PFSK-1 (cell line): Measurements from ENCODE around the gene SLC2A10.

Experiments
- FOXP2 ChIP-seq: optimal IDR thresholded peaks from 2 replicates; pipeline ENCODE3; 2011; ENCODE audit warnings: borderline replicate concordance, control low read depth, inconsistent platforms; ENCODE audit not compliant: insufficient read depth; ENCODE audit errors: extremely low read length, extremely low read depth
- POLR2AphosphoS5 ChIP-seq: IDR thresholded peaks from 2 replicates; pipeline ENCODE4 v1.6.1; 2012; ENCODE audit warnings: low read depth, mild to moderate bottlenecking, control low read depth, low read length, moderate library complexity
- SIN3A ChIP-seq: IDR thresholded peaks from 2 replicates; pipeline ENCODE4 v1.6.1; 2012; ENCODE audit warnings: mild to moderate bottlenecking, low read length, moderate library complexity, borderline replicate concordance; ENCODE audit not compliant: insufficient read depth
- TAF1 ChIP-seq: IDR thresholded peaks from 2 replicates; pipeline ENCODE4 v1.6.1; 2012; ENCODE audit warnings: low read length, control low read depth, borderline replicate concordance; ENCODE audit not compliant: insufficient read depth
- TF ChIP-seq, protein P1 (sequence below), 2 experiments: IDR thresholded peaks; 2 replicates each; pipeline versions ENCODE4 v1.6.1 to v1.8.0; 2011 to 2012; ENCODE audit warnings: low read depth in 2 of 2, low read length in 2 of 2, control low read depth in 1 of 2, inconsistent platforms in 1 of 2, mild to moderate bottlenecking in 1 of 2, moderate library complexity in 1 of 2; ENCODE audit not compliant: insufficient read depth in 1 of 2

SLC2A10 gene

DNA sequence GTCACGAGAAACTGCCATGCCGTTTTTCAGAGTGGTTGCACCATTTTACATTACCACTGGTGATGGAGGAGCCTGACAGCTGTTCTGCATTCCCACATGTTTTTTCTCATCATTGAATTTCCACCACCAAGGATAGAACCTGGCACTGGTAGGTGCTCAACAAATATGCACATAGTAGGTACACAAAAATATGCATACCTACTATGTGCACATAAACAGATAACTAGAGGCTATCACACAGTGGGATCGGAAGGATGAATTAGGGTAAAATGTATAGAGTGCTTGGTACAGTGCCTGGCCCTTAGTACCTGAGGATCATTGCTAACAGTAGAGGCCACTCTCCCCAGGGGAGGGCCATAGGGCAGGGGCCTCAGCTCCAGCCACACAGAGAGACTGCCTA is 47.0 kb downstream of the SLC2A10 start:
- TF ChIP-seq FOXP2 (no peak), TAF1 (no peak), SIN3A (no peak), POLR2AphosphoS5 (no peak)
- TF ChIP-seq, protein P1, sequence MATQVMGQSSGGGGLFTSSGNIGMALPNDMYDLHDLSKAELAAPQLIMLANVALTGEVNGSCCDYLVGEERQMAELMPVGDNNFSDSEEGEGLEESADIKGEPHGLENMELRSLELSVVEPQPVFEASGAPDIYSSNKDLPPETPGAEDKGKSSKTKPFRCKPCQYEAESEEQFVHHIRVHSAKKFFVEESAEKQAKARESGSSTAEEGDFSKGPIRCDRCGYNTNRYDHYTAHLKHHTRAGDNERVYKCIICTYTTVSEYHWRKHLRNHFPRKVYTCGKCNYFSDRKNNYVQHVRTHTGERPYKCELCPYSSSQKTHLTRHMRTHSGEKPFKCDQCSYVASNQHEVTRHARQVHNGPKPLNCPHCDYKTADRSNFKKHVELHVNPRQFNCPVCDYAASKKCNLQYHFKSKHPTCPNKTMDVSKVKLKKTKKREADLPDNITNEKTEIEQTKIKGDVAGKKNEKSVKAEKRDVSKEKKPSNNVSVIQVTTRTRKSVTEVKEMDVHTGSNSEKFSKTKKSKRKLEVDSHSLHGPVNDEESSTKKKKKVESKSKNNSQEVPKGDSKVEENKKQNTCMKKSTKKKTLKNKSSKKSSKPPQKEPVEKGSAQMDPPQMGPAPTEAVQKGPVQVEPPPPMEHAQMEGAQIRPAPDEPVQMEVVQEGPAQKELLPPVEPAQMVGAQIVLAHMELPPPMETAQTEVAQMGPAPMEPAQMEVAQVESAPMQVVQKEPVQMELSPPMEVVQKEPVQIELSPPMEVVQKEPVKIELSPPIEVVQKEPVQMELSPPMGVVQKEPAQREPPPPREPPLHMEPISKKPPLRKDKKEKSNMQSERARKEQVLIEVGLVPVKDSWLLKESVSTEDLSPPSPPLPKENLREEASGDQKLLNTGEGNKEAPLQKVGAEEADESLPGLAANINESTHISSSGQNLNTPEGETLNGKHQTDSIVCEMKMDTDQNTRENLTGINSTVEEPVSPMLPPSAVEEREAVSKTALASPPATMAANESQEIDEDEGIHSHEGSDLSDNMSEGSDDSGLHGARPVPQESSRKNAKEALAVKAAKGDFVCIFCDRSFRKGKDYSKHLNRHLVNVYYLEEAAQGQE (IDR thresholded peaks at IDR 0.05; ENCODE audit: insufficient read depth in 1 of 2, low read depth in 2 of 2, low read length in 2 of 2): no peak

DNA sequence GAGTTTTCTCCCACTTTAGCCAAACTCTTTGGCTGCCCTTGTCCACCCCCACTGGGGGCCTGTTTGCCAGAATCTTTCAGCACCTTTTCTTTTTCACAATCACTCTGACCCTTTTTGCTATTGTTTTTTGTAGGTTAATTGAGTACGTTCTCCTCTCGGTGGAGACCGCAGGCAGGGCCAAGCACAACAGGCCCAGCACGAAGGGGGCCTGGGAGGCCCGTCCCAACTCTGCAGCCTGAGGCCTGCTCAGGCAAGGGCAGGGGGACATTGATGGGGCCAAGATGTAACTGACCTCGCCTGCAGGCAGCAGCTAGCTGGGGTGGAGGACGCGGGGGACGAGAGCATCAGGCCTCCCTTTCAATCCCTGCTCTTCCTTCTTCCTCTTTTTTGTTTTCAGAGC is 47.7 kb downstream of the SLC2A10 start:
- TF ChIP-seq FOXP2 (no peak), SIN3A (no peak), POLR2AphosphoS5 (no peak), TAF1 (no peak)
- TF ChIP-seq, protein P1 (IDR thresholded peaks at IDR 0.05; ENCODE audit: insufficient read depth in 1 of 2, low read depth in 2 of 2, low read length in 2 of 2): no peak

DNA sequence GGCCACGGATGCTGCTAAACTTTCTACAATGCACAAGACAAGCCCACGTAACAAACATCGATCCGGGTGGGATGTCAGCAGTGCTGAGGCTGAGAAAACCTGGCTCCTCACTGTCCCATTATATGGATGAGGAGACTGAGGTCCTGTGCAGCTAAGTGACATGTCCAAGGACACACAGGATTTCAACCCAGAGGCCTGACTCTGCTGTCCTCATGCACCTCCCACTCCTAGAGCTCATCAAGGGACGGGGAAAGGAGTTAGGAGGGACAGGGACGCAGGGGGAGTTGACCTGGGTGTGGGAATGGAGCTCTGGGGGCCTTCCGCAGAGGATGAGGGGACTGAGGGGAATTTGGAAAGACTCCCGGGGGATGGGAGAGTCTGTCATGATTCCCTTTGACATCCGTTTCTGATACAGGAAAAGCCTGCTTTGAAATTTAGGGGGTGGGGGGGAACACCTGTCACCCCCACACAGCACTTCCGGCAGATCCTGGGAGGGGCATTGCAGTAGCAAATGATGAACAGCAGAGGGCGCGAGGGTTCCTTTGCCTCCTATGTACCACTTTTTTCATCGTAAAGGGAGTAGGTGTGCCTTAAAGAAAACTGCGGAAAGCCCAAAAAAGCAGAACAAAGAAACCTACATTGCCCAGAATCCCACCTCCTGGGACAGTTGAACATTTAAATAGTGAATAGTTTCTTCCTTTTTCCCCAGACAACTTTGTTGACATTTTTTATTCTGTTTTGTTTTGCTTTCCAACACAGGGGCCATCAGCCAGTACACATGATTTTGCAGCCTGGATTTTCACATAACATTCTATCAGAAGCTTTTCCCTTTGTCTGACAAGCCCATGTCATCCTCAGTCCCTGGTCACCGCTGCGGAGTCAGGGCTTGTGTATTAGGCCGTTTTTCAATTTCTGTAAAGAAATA is 48.6 kb downstream of the SLC2A10 start:
- TF ChIP-seq, protein P1 (IDR thresholded peaks at IDR 0.05; ENCODE audit: insufficient read depth in 1 of 2, low read depth in 2 of 2, low read length in 2 of 2): no peak
- TF ChIP-seq POLR2AphosphoS5 (no peak), FOXP2 (no peak), SIN3A (no peak), TAF1 (no peak)

DNA sequence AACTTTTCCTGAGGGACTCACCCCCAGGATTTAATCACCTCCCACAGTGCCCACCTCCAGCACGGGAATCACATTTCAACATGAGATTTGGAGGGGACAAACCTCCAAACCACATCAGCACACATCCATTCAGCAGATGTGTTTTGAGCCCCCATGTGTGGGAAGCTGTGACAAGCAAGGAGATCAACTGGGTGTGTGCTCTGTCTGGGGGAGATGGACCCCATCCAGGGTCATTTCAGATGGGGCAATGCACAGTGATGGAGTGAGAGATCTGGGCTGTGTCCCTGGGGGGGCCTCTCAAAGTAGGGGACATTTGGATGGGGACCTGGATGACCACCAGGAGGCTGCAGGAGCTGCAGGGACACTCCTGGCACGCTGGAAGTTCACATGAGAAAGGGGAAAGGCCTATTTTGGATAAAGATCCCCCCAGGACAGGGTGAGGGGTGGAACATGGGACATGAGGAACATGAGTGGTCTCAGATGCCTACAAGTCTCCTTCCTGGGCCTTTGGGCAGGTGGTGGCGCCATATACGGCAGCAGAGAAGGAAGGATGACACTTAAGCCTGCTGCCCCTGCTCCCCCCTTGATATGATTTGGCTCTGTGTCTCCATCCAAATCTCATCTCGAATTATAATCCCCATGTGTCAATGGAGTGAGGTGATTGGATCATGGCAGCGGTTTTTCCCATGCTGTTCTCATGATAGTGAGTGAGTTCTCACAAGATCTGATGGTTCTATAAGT is 49.6 kb downstream of the SLC2A10 start:
- no peak for TF ChIP-seq SIN3A
- TF ChIP-seq FOXP2: no peak
- TF ChIP-seq TAF1: no peak
- TF ChIP-seq, protein P1 (IDR thresholded peaks at IDR 0.05; ENCODE audit: insufficient read depth in 1 of 2, low read depth in 2 of 2, low read length in 2 of 2): no peak
- no peak for TF ChIP-seq POLR2AphosphoS5
